Measurements from ENCODE around the gene C2CD4C. TPM values are rescaled to one million over a fixed set of nuclear protein-coding genes. Genes with fewer than 3 reads are reported as not detected.

Gene C2CD4C
- polyA plus RNA-seq, 3 donors: not detected

DNA sequence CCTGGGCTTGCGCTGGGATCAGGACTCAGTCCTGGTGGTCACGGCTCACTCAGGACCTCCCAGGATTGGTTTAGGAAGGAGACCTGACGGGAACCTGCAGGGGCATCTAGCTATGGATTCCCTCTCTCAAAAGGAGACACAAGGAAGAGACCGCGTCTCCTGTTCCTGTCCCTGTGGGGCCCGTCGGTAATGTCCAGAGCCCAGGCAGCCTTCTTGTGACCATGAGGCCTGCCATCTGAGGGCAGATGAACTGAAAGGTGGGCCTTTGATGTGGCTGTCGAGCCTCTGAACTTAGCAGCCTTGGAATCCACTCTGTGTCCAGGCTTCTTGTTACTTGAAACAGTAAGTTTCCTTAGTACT lies 32.9 kb downstream of the C2CD4C start:
- WGBS (ENCODE audit: insufficient coverage): 95% methylated on average over 8 of the region's 8 CpGs
- TF ChIP-seq, protein P1, sequence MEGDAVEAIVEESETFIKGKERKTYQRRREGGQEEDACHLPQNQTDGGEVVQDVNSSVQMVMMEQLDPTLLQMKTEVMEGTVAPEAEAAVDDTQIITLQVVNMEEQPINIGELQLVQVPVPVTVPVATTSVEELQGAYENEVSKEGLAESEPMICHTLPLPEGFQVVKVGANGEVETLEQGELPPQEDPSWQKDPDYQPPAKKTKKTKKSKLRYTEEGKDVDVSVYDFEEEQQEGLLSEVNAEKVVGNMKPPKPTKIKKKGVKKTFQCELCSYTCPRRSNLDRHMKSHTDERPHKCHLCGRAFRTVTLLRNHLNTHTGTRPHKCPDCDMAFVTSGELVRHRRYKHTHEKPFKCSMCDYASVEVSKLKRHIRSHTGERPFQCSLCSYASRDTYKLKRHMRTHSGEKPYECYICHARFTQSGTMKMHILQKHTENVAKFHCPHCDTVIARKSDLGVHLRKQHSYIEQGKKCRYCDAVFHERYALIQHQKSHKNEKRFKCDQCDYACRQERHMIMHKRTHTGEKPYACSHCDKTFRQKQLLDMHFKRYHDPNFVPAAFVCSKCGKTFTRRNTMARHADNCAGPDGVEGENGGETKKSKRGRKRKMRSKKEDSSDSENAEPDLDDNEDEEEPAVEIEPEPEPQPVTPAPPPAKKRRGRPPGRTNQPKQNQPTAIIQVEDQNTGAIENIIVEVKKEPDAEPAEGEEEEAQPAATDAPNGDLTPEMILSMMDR (IDR thresholded peaks at IDR 0.05): no peak
- Histone ChIP-seq H3K4me3 (replicated peaks in 1 of 3; ENCODE audit: low read depth in 2 of 3, low read length in 3 of 3) (no peak overlapping the region), H3K9ac (ENCODE audit: insufficient read depth, low read length, poor library complexity, severe bottlenecking) (no peak overlapping the region), H3K36me3 (replicated peaks in 1 of 2; ENCODE audit: control insufficient read depth in 1 of 2, insufficient read depth in 2 of 2, low read length in 2 of 2) (no peaks in the 10 kb centered on the region), H3K9me3 (replicated peaks in 1 of 2; ENCODE audit: control insufficient read depth in 1 of 2, insufficient read depth in 1 of 2, low read length in 2 of 2) (no peaks in the 10 kb centered on the region), H3K79me2 (ENCODE audit: insufficient read depth, low read length) (no peaks in the 10 kb centered on the region), H3K27me3 (ENCODE audit: control insufficient read depth in 2 of 2, insufficient read depth in 2 of 2, low read length in 2 of 2) (no peaks in the 10 kb centered on the region), H3K27ac (ENCODE audit: low read depth in 1 of 2, low read length in 2 of 2) (no peak overlapping the region), H2AFZ (ENCODE audit: insufficient read depth, low read depth, low read length, poor library complexity, severe bottlenecking) (no peak overlapping the region), H3K4me1 (ENCODE audit: control insufficient read depth in 1 of 2, insufficient read depth in 2 of 2, low read length in 2 of 2) (no peaks in the 10 kb centered on the region), H3K4me2 (replicated peaks; ENCODE audit: extremely low read depth, low read length, poor library complexity, severe bottlenecking) (no peak overlapping the region), H4K20me1 (ENCODE audit: insufficient read depth, low read length) (no peaks in the 10 kb centered on the region)
- Mint-ChIP-seq H3K27ac (no peak overlapping the region), H3K4me3 (no peak overlapping the region), H3K27me3 (ENCODE audit: low read depth in 3 of 3) (peaks cover 9 to 29% (median 12%) of the 10 kb centered on the region in 3 donors), H3K4me1 (no peaks in the 10 kb centered on the region), H3K36me3 (no peaks in the 10 kb centered on the region), H3K9me3 (peaks cover 0 to 1% (median 0%) of the 10 kb centered on the region in 7 donors)
- intact Hi-C loops (cut with micrococcal nuclease): no loop called here
- DNase-seq: no peak

DNA sequence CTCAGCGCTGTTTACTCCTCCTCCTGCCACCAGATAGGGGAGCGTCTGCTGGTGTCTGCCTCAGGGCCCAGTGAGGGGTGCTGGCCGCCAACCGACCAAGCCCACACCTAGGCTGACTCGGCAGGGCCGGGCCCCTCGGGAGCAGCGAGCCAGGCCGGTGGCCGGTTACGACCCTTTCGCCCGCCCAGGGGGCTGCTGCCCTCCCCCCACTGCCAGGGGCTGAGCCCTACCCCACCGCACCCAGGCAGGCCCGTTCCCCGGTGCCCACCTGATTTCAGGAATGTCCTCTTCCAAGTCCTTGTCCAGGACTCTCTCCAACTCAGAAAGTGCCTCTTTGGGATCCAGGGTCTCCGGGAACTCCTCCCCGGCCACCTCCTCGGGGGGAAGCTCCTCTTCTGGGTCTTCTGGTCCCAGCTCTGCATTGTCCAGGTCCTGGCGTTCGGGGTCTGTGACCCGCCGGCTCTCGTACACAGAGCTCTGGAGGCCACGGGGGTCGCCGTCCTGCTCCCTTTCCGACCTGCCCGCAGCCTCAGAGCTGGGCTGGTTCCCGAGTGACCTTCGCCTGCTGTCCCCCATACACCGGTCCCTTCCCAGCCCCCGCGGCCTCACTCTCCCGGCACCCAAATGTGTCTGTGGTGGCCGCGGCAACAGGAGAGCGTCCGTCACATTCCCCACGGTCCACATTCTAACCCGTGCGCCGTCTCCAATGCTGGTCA lies 33.4 kb downstream of the C2CD4C start:
- H3K4me2 ChIP-seq (replicated peaks; ENCODE audit: extremely low read depth, low read length, poor library complexity, severe bottlenecking): no peak overlapping the region
- no peak overlapping the region for H2AFZ ChIP-seq (ENCODE audit: insufficient read depth, low read depth, low read length, poor library complexity, severe bottlenecking)
- Mint-ChIP-seq H3K27ac (no peak overlapping the region), H3K36me3 (no peaks in the 10 kb centered on the region), H3K27me3 (ENCODE audit: low read depth in 3 of 3) (peaks cover 9 to 28% (median 12%) of the 10 kb centered on the region in 3 donors), H3K4me3 (no peak overlapping the region), H3K9me3 (peaks cover 0 to 3% (median 0%) of the 10 kb centered on the region in 7 donors), H3K4me1 (no peaks in the 10 kb centered on the region)
- no peaks in the 10 kb centered on the region for H4K20me1 ChIP-seq (ENCODE audit: insufficient read depth, low read length)
- no peaks in the 10 kb centered on the region for H3K4me1 ChIP-seq (ENCODE audit: control insufficient read depth in 1 of 2, insufficient read depth in 2 of 2, low read length in 2 of 2)
- 89% methylated on average over 43 of the region's 43 CpGs for WGBS (ENCODE audit: insufficient coverage)
- no peak overlapping the region for H3K27ac ChIP-seq (ENCODE audit: low read depth in 1 of 2, low read length in 2 of 2)
- TF ChIP-seq, protein P1 (IDR thresholded peaks at IDR 0.05): no peak
- no peaks in the 10 kb centered on the region for H3K27me3 ChIP-seq (ENCODE audit: control insufficient read depth in 2 of 2, insufficient read depth in 2 of 2, low read length in 2 of 2)
- no peaks in the 10 kb centered on the region for H3K36me3 ChIP-seq (replicated peaks in 1 of 2; ENCODE audit: control insufficient read depth in 1 of 2, insufficient read depth in 2 of 2, low read length in 2 of 2)
- no peak overlapping the region for H3K4me3 ChIP-seq (replicated peaks in 1 of 3; ENCODE audit: low read depth in 2 of 3, low read length in 3 of 3)
- DNase-seq: no peak
- intact Hi-C loops (cut with micrococcal nuclease): no loop called here
- H3K9me3 ChIP-seq (replicated peaks in 1 of 2; ENCODE audit: control insufficient read depth in 1 of 2, insufficient read depth in 1 of 2, low read length in 2 of 2): no peaks in the 10 kb centered on the region
- no peak overlapping the region for H3K9ac ChIP-seq (ENCODE audit: insufficient read depth, low read length, poor library complexity, severe bottlenecking)
- H3K79me2 ChIP-seq (ENCODE audit: insufficient read depth, low read length): no peaks in the 10 kb centered on the region

Data from CD14-positive monocyte (primary cell).